Endothelial cell of umbilical vein (primary cell): ENCODE results near the gene SAMD4A. TPM values are rescaled to one million over a fixed set of nuclear protein-coding genes. Genes with fewer than 3 reads are reported as not detected.

ENCODE experiments used
- BruUV-seq: library from RNA; stranded (reverse); fragments of 400-500 nt; replicated peaks from 2 replicates; lab custom pipeline; 2021; lab: Mats Ljungman, UMichigan
- CTCF ChIA-PET: fragments of 300-600, 350-600 bp; sonication (Branson Sonifier 250); formaldehyde crosslinking; loops from one replicate; lab custom pipeline; 2021; ENCODE audit warnings: antibody characterized with exemption, inconsistent platforms; lab: Charles Lee
- POLR2A ChIA-PET: fragments of 300-600, 350-600 bp; sonication (Branson Sonifier 250); formaldehyde crosslinking; loops from one replicate; lab custom pipeline; 2021; ENCODE audit warnings: antibody characterized with exemption, inconsistent platforms; lab: Charles Lee
- DNase-seq: peaks from one replicate; pipeline ENCODE4 v3.0.0-alpha.2; 2011; ENCODE audit warnings: low read depth, low spot score
- FAIRE-seq: peaks from 2 replicates; lab custom pipeline; 2011; peaks lifted over from hg19 to GRCh38; lab: Jason Lieb, UNC
- H2AFZ ChIP-seq: 2 replicates; pipeline ENCODE4 v1.6.0; 2012; ENCODE audit warnings: low read depth, low read length, control low read depth, inconsistent platforms
- H3K27ac ChIP-seq: 2 replicates; pipeline ENCODE4 v1.5.1; 2011; ENCODE audit warnings: low read depth, mild to moderate bottlenecking, control low read depth, low read length, moderate library complexity; ENCODE audit not compliant: insufficient read depth
- H3K27me3 ChIP-seq, 2 experiments: 2 replicates each; pipeline versions ENCODE4 v1.6.0 to v1.6.1; 2011; ENCODE audit warnings: low read length in 2 of 2, mixed read lengths in 1 of 2; ENCODE audit not compliant: control insufficient read depth in 2 of 2, insufficient read depth in 2 of 2
- H3K36me3 ChIP-seq, 2 experiments: 2 replicates in 1 of 2; 3 replicates in 1 of 2; pipeline ENCODE4 v1.5.1; 2011; ENCODE audit warnings: low read length in 2 of 2, mild to moderate bottlenecking in 1 of 2, moderate library complexity in 1 of 2; ENCODE audit not compliant: control insufficient read depth in 2 of 2, insufficient read depth in 2 of 2; ENCODE audit errors: extremely low read depth in 1 of 2
- H3K4me1 ChIP-seq: 3 replicates; pipeline ENCODE4 v1.5.1; 2011; ENCODE audit warnings: mild to moderate bottlenecking, low read length; ENCODE audit not compliant: control insufficient read depth, insufficient read depth; ENCODE audit errors: extremely low read depth
- H3K4me2 ChIP-seq: 2 replicates; pipeline ENCODE4 v1.6.1; 2011; ENCODE audit warnings: low read length, control low read depth, mixed read lengths; ENCODE audit not compliant: insufficient read depth
- H3K4me3 ChIP-seq, 3 experiments: fragments of 200-600 bp in 1 of 3; sonication (generic), shearing (Covaris generic) in 1 of 3; replicated peaks in 1 of 3; 2 replicates each; pipeline ENCODE4 v1.5.1; 2011 to 2016; ENCODE audit warnings: control low read depth in 3 of 3, low read length in 3 of 3, mild to moderate bottlenecking in 2 of 3, inconsistent platforms in 1 of 3, low read depth in 1 of 3, moderate library complexity in 1 of 3; ENCODE audit not compliant: insufficient read depth in 1 of 3
- H3K79me2 ChIP-seq: 2 replicates; pipeline ENCODE4 v1.6.0; 2012; ENCODE audit warnings: low read length, inconsistent platforms; ENCODE audit not compliant: control insufficient read depth, insufficient read depth
- H3K9ac ChIP-seq: replicated peaks from 2 replicates; pipeline ENCODE3; 2011; ENCODE audit warnings: low read length, control low read depth; ENCODE audit not compliant: insufficient read depth; ENCODE audit errors: extremely low read depth
- H3K9me1 ChIP-seq: replicated peaks from 3 replicates; pipeline ENCODE4 v1.6.0; 2011; ENCODE audit warnings: mild to moderate bottlenecking, low read length; ENCODE audit not compliant: control insufficient read depth, insufficient read depth; ENCODE audit errors: extremely low read depth
- H3K9me3 ChIP-seq: replicated peaks from 2 replicates; pipeline ENCODE4 v1.5.1; 2012; ENCODE audit warnings: low read length, inconsistent platforms; ENCODE audit not compliant: control insufficient read depth, insufficient read depth
- H4K20me1 ChIP-seq: replicated peaks from 2 replicates; pipeline ENCODE3; 2011; ENCODE audit warnings: mild to moderate bottlenecking, low read length; ENCODE audit not compliant: control insufficient read depth, insufficient read depth; ENCODE audit errors: extremely low read depth
- EZH2 ChIP-seq: IDR thresholded peaks from 2 replicates; pipeline ENCODE4 v1.6.1; 2012; ENCODE audit warnings: borderline replicate concordance, low read depth, mild to moderate bottlenecking, moderate library complexity, low read length, inconsistent platforms; ENCODE audit not compliant: severe bottlenecking
- FOS ChIP-seq: IDR thresholded peaks from 2 replicates; pipeline ENCODE4 v1.6.1; 2011; ENCODE audit warnings: mild to moderate bottlenecking, low read length, moderate library complexity, borderline replicate concordance; ENCODE audit not compliant: insufficient read depth
- GATA2 ChIP-seq: IDR thresholded peaks from 2 replicates; pipeline ENCODE4 v1.7.0; 2011; ENCODE audit warnings: low read depth, mild to moderate bottlenecking, moderate library complexity, mixed read lengths, low read length; ENCODE audit not compliant: insufficient read length, insufficient read depth
- JUN ChIP-seq: IDR thresholded peaks from 2 replicates; pipeline ENCODE4 v1.6.1; 2011; ENCODE audit warnings: borderline replicate concordance, low read depth; ENCODE audit not compliant: insufficient read length, insufficient read depth
- MAX ChIP-seq: IDR thresholded peaks from 2 replicates; pipeline ENCODE4 v1.6.1; 2011; ENCODE audit not compliant: insufficient read depth, insufficient read length
- MYC ChIP-seq: IDR thresholded peaks from one replicate; pipeline ENCODE4 v1.6.1; 2011; ENCODE audit warnings: mild to moderate bottlenecking, low read depth, low read length
- POLR2A ChIP-seq: IDR thresholded peaks from 2 replicates; pipeline ENCODE4 v1.6.1; 2012; ENCODE audit warnings: low read depth, mild to moderate bottlenecking, control low read depth, low read length
- POLR2AphosphoS5 ChIP-seq: IDR thresholded peaks from 2 replicates; pipeline ENCODE4 v1.6.1; 2012; ENCODE audit warnings: low read depth, mild to moderate bottlenecking, control low read depth, low read length, moderate library complexity; ENCODE audit not compliant: insufficient read depth
- dilution Hi-C: fragments of 300-500 bp; cut with MboI; formaldehyde crosslinking; loops from one replicate; pipeline ENCODE4 v1.15.0; 2019; ENCODE audit warnings: low sequenced_read_pairs; ENCODE audit not compliant: extremely low pct_ligation_motif_present
- intact Hi-C: fragments of 100-400 bp; cut with micrococcal nuclease; formaldehyde crosslinking; loops from one replicate; pipeline ENCODE4 v1.10.0; 2022
- polyA plus RNA-seq, 4 experiments: library from polyadenylated mRNA; depleted of rRNA in 3 of 4; stranded (reverse) in 3 of 4; unstranded in 1 of 4; fragments of >200 nt; gene quantifications; 2 replicates each; pipeline versions ENCODE4 v1.2.1 to v1.2.3, GENCODE V29; 2011 to 2012; ENCODE audit warnings: missing spikeins in 1 of 4
- total RNA-seq: library from RNA; stranded (reverse); gene quantifications from 2 replicates; pipeline ENCODE4 v1.2.3, GENCODE V29; 2021
- TF ChIP-seq, protein P1 (sequence below), 2 donors: IDR thresholded peaks; 1 replicate in 1 of 2; 2 replicates in 1 of 2; pipeline ENCODE4 v1.5.1; 2011; ENCODE audit warnings: low read length in 2 of 2, mild to moderate bottlenecking in 2 of 2, moderate library complexity in 2 of 2, control low read depth in 1 of 2, inconsistent platforms in 1 of 2, low read depth in 1 of 2; ENCODE audit not compliant: insufficient read depth in 1 of 2; ENCODE audit errors: extremely low read depth in 1 of 2

The SAMD4A gene
- total and polyA plus RNA-seq, 2 donors (not counting 3 experiments of a cell fraction or from before 2014, with no cell fraction given) = 37.7 to 95.3 TPM

- dilution Hi-C loops (no loop called here), intact Hi-C loops (loop anchor here (1.0 kb wide), 2 partner anchors 11 to 20 kb away; no protein-coding TSS in a partner anchor)
- H2AFZ ChIP-seq = no peak overlapping the region
- peaks cover 31% of the 10 kb centered on the region for H3K4me1 ChIP-seq
- DNase-seq (no peak), FAIRE-seq (peak; percentile 48)
- no peak overlapping the region for H3K4me3 ChIP-seq
- no peaks in the 10 kb centered on the region for H4K20me1 ChIP-seq
- H3K36me3 ChIP-seq = peaks cover 2 to 5% of the 10 kb centered on the region in 2 experiments
- CTCF ChIA-PET = interaction anchor here (0.6 to 1.7 kb wide), 4 partner anchors 11 to 164 kb away, joined by 3 to 6 read pairs (median 3); no protein-coding TSS in a partner anchor
- no TSS peak for BruUV-seq
- peak overlapping the region; percentile 5 for H3K27ac ChIP-seq
- H3K9ac ChIP-seq = no peak overlapping the region
- no peaks in the 10 kb centered on the region for H3K27me3 ChIP-seq
- no peak for TF ChIP-seq GATA2
- no peak for TF ChIP-seq POLR2A
- no peak overlapping the region for H3K4me2 ChIP-seq
- no peaks in the 10 kb centered on the region for H3K9me1 ChIP-seq
- H3K79me2 ChIP-seq = peaks cover 40% of the 10 kb centered on the region
- no peaks in the 10 kb centered on the region for H3K9me3 ChIP-seq
- POLR2A ChIA-PET = no interaction called here
Measured at GRCh38 chr14:54665946-54666345, 99.0 kb downstream of the SAMD4A start.

DNA sequence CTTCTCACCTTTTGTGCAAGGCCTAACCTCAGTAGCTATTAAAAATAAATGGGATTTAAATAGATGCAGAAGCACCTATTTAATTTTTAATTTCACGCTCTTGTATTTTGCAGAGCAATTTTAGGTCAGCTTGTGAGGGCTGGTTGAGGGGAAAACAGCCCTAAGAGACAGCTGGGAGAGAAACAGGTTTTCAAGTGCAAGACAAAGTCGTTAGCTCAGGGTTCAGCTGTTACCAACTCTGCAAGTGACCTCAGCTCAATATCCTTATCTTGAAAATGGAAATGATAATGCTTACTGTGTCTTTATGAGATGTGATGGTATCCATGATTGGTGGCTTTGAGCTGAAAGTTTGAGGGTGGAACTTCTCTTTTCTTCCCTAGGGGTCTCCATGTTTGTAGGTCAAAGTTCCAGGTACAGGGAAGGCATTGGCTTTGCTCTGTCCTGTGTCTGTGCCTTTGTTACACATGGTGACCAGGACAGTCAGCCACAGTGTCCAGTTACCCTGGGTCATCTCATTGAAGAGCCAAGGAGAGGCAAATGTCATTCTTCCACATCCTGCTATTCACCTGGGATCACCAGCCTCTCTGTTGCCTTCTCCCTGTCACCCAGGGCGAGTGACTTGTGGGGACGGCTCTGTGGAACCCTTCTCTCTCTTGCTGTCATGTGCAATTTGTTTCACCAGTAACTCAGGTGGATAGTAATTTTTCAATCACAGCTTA lies 100.3 kb downstream of the SAMD4A start:
- Histone ChIP-seq H2AFZ (no peak overlapping the region), H3K4me3 (no peak overlapping the region), H3K27ac (no peak overlapping the region), H3K4me2 (no peak overlapping the region), H4K20me1 (no peaks in the 10 kb centered on the region), H3K9ac (no peak overlapping the region), H3K36me3 (peaks cover 2 to 5% of the 10 kb centered on the region in 2 experiments), H3K79me2 (peaks cover 39% of the 10 kb centered on the region), H3K9me3 (no peaks in the 10 kb centered on the region), H3K27me3 (no peaks in the 10 kb centered on the region), H3K4me1 (peaks cover 31% of the 10 kb centered on the region), H3K9me1 (no peaks in the 10 kb centered on the region)
- intact Hi-C loops (no loop called here), dilution Hi-C loops (no loop called here)
- CTCF ChIA-PET = interaction anchor here (1.1 to 1.7 kb wide), 4 partner anchors 8 to 56 kb away, joined by 3 to 6 read pairs (median 4); no protein-coding TSS in a partner anchor
- DNase-seq (no peak), FAIRE-seq (no peak)
- BruUV-seq = no TSS peak
- POLR2A ChIA-PET = no interaction called here
- no peak for TF ChIP-seq POLR2A
- TF ChIP-seq POLR2AphosphoS5 = no peak
- no peak for TF ChIP-seq MAX
- TF ChIP-seq GATA2 = no peak
- no peak for TF ChIP-seq MYC
- TF ChIP-seq JUN = no peak
- no peak for TF ChIP-seq FOS
- no peak for TF ChIP-seq EZH2
- TF ChIP-seq, protein P1, sequence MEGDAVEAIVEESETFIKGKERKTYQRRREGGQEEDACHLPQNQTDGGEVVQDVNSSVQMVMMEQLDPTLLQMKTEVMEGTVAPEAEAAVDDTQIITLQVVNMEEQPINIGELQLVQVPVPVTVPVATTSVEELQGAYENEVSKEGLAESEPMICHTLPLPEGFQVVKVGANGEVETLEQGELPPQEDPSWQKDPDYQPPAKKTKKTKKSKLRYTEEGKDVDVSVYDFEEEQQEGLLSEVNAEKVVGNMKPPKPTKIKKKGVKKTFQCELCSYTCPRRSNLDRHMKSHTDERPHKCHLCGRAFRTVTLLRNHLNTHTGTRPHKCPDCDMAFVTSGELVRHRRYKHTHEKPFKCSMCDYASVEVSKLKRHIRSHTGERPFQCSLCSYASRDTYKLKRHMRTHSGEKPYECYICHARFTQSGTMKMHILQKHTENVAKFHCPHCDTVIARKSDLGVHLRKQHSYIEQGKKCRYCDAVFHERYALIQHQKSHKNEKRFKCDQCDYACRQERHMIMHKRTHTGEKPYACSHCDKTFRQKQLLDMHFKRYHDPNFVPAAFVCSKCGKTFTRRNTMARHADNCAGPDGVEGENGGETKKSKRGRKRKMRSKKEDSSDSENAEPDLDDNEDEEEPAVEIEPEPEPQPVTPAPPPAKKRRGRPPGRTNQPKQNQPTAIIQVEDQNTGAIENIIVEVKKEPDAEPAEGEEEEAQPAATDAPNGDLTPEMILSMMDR (IDR thresholded peaks at IDR 0.05; ENCODE audit: extremely low read depth in 1 of 2, insufficient read depth in 1 of 2, low read depth in 1 of 2, low read length in 2 of 2) = no peak
